ENCODE results near the gene CARD9.

The CARD9 gene

GRCh38 chr9:136363106-136363948 lies 10.1 kb downstream of the CARD9 start, which contains the start of gene DNLZ:
TSS of gene DNLZ (minus strand) at chr9:136363744. CDS start at chr9:136363714, 30 bp downstream.
- Mint-ChIP-seq H3K36me3 (ENCODE audit: low read depth) (no peaks in the 10 kb centered on the region), H3K27ac (peak within 1 kb of the TSS; percentile 64), H3K27me3 (ENCODE audit: low read depth, poor library complexity) (no peaks in the 10 kb centered on the region), H3K4me1 (peaks cover 17% of the 10 kb centered on the region), H3K4me3 (peak within 1 kb of the TSS; percentile 82), H3K9me3 (no peaks in the 10 kb centered on the region)
- TF ChIP-seq CTCF (IDR thresholded peaks at IDR 0.05): peak; percentile 95
- DNase-seq: peak; percentile 98

- no peak for DNase-seq
- Mint-ChIP-seq H3K4me3 (no peak overlapping the region), H3K27me3 (ENCODE audit: low read depth, poor library complexity) (no peaks in the 10 kb centered on the region), H3K27ac (no peak overlapping the region), H3K36me3 (ENCODE audit: low read depth) (no peaks in the 10 kb centered on the region), H3K4me1 (peaks cover 10% of the 10 kb centered on the region), H3K9me3 (no peaks in the 10 kb centered on the region)
- TF ChIP-seq CTCF (IDR thresholded peaks at IDR 0.05): no peak
These were observed 11.1 kb downstream of the CARD9 start for GRCh38 chr9:136362450-136362784.

- no peak for TF ChIP-seq CTCF (IDR thresholded peaks at IDR 0.05)
- DNase-seq: no peak
- H3K4me1 Mint-ChIP-seq: peaks cover 10% of the 10 kb centered on the region
- no peak overlapping the region for H3K27ac Mint-ChIP-seq
- no peaks in the 10 kb centered on the region for H3K27me3 Mint-ChIP-seq (ENCODE audit: low read depth, poor library complexity)
- no peaks in the 10 kb centered on the region for H3K36me3 Mint-ChIP-seq (ENCODE audit: low read depth)
- H3K9me3 Mint-ChIP-seq: no peaks in the 10 kb centered on the region
- H3K4me3 Mint-ChIP-seq: no peak overlapping the region
These were observed 11.6 kb downstream of the CARD9 start for GRCh38 chr9:136361754-136362449.

- H3K36me3 Mint-ChIP-seq (ENCODE audit: low read depth): no peaks in the 10 kb centered on the region
- no peaks in the 10 kb centered on the region for H3K27me3 Mint-ChIP-seq (ENCODE audit: low read depth, poor library complexity)
- H3K27ac Mint-ChIP-seq: no peak overlapping the region
- H3K4me1 Mint-ChIP-seq: peaks cover 10% of the 10 kb centered on the region
- H3K9me3 Mint-ChIP-seq: no peaks in the 10 kb centered on the region
- no peak for TF ChIP-seq CTCF (IDR thresholded peaks at IDR 0.05)
- DNase-seq: no peak
- H3K4me3 Mint-ChIP-seq: no peak overlapping the region
These were observed 12.3 kb downstream of the CARD9 start for GRCh38 chr9:136361047-136361753.

- H3K9me3 Mint-ChIP-seq: no peaks in the 10 kb centered on the region
- H3K36me3 Mint-ChIP-seq (ENCODE audit: low read depth): no peaks in the 10 kb centered on the region
- no peak for TF ChIP-seq CTCF (IDR thresholded peaks at IDR 0.05)
- H3K27ac Mint-ChIP-seq: no peak overlapping the region
- no peak for DNase-seq
- H3K27me3 Mint-ChIP-seq (ENCODE audit: low read depth, poor library complexity): no peaks in the 10 kb centered on the region
- no peak overlapping the region for H3K4me3 Mint-ChIP-seq
- H3K4me1 Mint-ChIP-seq: peaks cover 10% of the 10 kb centered on the region
These were observed 13.4 kb downstream of the CARD9 start for GRCh38 chr9:136359774-136360718.
